NCI-H226 (cell line): ENCODE measurements around the gene DPEP3.
A peak's percentile ranks its signal among the peaks of the same experiment; 100 is the strongest.
"Not testable (repeated sequence)": the region's sequence is repeated elsewhere in the genome, so short reads cannot be mapped to it uniquely, and the experiment has no call there.

Experiments
- DNase-seq: peaks from one replicate; pipeline ENCODE4 v3.0.0-alpha.2; 2015

DPEP3 gene

DNA sequence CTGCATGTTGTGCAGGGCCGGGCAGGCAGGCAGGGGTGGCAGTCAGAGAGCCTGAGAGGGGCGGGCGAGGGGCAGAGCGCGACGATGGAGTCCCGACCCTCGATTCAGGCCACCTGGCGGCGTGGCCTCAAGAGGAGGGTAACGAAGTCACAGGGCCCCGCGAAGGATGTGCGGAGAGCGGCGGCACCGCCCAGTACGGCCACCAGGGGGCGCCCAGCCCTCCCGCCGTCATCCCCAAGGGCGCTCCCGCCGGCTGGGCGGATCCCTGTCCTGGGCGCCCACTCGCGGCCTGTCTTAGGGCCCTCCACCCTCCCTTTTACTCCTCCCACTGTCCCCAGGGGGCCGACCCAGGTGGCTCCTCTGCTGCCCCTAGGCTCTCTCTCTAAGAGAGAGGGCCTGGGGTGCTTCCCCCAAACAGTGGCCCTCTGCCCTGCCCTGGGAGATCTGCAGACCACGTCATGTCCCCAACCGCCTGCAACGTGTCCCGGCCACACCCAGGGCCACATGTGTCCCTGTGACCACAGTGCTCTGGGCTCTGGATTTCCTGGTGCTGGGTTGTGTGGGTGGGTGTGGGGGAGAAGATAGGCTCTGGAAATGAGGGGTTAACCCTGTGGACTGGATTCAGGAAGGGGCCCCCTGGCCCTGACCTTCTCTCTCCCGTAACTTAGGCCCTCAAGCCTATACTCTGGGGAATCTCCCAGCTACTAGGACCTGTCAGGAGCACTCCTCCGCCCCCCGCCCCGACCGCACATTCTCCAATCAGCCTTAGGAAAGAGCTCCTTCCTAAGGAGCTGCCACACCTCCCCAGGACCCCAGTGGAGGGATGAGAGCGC is 13.1 kb upstream of the DPEP3 start:
- DNase-seq: peak; percentile 40

DNA sequence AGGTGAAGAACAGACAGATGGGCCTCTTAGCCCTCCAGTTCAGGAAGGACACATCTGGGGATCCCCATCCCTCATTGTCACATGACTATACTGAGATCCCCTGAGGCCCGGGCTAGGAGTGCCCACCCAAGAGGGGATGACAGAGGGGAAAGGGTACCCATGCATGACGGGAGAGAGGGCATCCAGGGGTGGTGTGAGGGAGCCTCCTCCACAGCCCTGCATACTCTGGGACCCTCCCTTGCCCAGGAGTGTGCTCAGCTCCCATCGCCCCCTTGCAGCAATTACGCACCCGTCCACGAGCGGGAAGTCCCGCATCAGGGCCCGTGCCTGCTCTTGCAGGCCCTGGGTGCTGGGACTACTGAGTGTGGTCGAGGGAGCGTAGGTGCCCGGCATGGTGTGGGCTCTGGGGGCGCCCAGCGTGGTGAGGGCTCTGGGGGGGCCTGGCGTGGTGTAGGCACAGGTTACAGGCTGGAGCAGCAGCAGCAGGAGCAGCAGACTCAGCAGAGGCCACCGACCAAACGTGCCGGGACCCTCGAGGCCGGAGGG is 12.4 kb upstream of the DPEP3 start:
- no peak for DNase-seq

DNA sequence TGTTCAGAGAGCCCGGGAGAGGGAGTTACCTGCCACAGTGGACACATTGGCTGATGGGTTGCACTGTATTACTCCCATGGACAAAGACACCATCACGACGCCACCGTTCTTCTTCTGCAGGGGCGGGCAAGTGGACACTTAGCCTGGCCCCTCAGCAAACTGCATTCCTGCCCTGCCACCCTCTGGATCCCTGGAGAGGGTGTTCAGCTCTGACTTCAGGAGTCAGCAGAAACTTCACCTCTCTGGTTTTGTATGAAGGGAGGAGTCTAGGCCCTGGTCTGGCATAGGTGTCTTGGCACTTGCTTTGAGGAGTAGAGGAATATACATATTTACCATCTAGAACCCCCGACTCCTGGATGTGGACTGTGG is 9.7 kb upstream of the DPEP3 start:
- no peak for DNase-seq

DNA sequence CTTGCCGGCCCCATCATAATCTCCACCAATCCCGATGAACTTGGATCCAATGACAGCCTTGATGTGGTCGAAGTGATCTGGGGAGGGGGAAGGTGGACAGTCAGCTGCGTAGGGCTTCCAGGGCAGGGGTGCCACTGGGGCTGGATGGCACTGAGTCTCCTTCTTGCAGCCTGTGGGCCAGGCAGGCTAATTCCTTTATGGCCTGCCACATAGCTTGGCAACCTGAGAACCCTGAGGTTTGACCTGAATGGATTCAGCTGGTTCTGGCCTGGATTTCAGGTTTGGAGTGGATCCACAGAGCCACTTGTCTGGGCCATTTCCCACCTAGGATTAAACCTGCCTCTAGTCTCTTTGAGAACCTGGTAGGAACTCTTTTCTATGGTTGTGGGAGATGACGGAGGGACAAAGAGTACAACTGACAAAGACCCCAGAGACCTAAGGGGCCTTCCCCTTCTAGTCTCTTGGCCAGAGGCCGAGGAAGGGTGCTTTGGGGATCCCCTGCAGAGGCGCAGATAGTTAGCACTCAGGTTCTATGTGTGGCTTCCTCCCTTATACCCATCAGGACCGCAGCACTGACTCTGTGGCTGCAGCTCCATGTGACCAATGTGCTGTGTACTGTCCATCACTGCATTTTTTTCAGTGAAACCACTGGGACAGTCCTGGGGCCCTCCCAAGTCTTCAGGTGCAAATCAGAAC is 9.2 kb upstream of the DPEP3 start:
- DNase-seq: no peak

- DNase-seq: no peak
These were observed 8.4 kb upstream of the DPEP3 start for GRCh38 chr16:67988675-67989074.

- peak; percentile 46 for DNase-seq
These were observed 7.3 kb upstream of the DPEP3 start for GRCh38 chr16:67987460-67988160.

DNA sequence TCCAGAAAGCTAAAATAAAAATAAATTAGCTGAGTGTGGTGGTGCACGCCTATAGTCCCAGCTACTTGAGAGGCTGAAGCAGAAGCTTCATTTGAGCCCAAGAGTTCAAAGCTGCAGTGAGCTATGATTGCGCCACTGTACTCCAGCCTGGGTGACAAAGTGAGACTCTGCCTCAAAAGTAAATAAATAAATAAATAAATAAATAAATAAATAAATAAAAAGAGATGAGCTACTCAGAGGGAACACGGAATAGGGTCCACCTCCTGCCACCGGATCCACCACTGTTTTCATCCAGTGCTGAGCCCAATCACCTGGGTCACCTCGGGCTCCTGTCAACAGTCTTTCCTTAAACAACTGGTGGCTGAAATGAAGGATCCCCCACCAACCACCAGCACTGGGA is 6.7 kb upstream of the DPEP3 start:
- no peak for DNase-seq

DNA sequence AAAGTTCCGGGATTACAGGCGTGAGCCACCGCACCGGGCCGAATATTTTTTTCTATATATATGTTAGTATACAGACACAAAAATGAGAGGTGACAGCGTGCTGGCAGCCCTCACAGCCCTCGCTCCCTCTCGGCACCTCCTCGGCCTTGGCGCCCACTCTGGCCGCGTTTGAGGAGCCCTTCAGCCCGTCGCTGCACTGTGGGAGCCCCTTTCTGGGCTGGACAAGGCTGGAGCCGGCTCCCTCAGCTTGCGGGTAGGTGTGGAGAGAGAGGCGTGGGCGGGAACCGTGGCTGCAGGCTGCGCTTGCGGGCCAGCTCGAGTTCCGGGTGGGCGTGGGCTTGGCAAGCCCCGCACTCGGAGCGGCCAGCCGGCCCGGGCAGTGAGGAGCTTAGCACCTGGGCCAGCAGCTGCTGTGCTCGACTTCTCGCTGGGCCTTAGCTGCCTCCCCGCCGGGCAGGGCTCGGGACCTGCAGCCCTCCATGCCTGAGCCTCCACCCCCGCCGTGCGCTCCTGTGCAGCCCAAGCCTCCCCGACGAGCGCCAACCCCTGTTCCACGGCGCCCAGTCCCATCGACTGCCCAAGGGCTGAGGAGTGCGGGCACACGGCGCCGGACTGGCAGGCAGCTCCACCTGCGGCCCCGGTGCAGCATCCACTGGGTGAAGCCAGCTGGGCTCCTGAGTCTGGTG is 1.9 kb upstream of the DPEP3 start:
- DNase-seq: no peak

DNA sequence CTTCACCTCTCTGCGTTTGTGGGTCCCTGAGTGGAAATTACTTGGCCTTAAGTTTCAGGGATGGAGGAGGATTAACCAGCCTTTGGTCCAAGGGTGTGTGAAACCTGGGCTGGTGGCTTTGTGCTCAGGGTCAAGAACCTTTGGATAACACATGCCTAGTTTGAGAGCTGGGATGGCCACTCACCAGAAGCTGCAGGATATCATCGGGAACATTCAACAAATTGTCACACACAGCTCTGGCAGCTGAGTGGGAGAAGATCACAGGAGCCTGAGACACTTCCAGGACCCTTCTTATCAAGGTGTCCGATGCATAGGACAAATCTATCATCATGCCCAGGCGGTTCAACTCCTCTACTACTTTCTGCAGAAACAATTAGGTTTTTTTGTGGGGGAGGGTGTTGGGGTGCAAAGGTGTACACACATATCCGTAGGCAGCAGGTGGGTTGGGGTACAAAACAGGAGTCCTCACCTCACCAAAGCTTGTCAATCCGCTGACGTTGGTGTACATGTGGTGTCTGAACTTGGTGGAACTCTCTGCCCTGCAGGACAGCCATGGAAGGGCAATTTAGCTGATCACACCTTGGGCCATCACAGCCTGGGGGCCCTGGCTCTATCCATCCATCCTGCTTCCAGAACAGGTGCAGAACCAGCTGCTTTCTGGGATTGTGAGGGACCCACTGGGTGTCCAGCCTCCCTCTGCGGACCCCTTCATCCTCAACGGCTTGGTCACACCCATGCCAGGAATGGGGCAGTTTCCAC is 2.7 kb downstream of the DPEP3 start:
- DNase-seq: no peak

GRCh38 chr16:67977005-67977404 is 3.3 kb downstream of the DPEP3 start:
- no peak for DNase-seq

- no peak for DNase-seq
These were observed 4.1 kb downstream of the DPEP3 start for GRCh38 chr16:67976205-67976604.

DNA sequence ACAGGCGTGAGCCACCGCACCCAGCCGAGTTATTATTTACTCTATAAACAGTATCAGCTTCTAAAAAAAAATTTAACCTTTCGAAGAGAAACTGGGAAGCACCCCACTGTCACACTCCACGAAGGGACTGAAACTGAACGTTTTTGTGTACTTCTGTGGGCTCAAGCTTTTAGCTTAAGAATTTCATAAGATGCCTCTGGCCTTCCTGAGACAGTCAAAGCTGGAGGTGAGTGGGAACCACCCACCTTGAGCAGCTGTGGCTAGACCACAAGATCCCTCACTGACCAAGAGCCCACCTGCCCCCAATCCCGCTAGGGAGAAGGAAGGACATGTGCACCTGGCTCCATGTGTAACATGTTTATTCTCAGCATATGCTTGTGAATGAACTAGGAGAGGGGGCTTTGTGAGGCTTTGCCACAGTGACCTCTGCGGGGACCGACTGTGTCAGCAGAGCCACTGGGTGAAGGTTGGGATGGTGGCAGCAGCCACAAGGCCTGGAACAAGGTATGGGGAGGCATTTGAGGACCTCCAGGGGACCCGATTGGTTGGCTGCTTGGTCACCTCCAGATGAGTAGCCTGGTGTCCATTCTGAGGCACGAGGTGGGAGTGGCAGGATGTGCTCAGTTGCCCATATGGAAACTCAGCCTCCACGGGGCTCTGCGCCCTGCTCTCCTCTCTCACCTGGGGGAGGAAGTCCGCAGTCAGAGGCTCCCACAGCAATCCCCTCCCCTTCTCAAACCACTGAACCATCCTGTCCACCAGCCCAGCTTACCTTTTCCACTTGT is 4.8 kb downstream of the DPEP3 start:
- DNase-seq: no peak

DNA sequence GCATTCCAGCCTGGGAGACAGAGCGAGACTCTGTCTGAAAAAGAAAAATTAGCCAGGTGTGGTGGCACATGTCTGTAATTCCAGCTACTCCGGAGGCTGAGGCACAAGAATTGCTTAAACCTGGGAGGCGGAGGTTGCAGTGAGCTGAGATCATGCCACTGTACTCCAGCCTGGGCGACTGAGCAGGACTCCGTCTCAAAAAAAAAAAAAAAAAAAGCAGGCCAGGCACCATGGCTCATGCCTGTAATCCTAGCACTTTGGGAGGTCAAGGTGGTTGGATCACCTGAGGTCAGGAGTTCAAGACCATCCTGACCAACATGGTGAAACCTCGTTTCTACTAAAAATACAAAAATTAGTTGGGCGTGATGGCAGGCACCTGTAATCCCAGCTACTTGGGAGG is 8.0 kb downstream of the DPEP3 start:
- not testable (repeated sequence) for DNase-seq

GRCh38 chr16:67971111-67971510 is 9.2 kb downstream of the DPEP3 start:
- no peak for DNase-seq

GRCh38 chr16:67969254-67970039 is 10.9 kb downstream of the DPEP3 start:
- DNase-seq: no peak

GRCh38 chr16:67968400-67969253 is 11.7 kb downstream of the DPEP3 start, which contains the start of gene SLC12A4:
Gene SLC12A4 (minus strand): TSS chr16:67968637. CDS start chr16:67968553, 84 bp downstream.
- DNase-seq: peak; percentile 71

DNA sequence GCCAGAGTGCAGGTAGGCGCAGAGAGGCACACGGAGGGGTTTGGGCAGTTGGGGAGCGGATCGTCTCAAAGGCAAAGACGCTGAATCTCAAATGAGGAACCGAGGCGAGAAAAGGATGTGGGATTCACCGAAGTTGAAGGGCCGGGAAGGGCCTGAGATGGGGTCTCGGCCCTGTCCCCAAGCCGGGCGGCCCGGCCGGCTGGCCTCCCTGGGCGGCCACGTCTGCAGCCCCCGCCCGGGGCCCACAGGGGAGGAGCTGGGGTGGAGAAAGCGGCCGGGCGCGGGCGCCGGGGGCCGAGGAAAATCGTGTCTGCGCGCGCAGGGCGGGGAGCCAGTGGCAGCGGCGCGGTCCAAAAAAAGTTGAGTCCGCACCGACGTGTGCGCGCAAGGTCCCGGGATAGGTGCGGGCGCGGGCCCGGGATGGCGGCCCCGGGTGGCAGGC is 12.3 kb downstream of the DPEP3 start:
- DNase-seq: no peak

GRCh38 chr16:67967183-67967957 is 12.9 kb downstream of the DPEP3 start:
- no peak for DNase-seq
